HepG2 (cell line): ENCODE measurements around the gene PSMB11. TPM values are rescaled to one million over a fixed set of nuclear protein-coding genes. Genes with fewer than 3 reads are reported as not detected.

Experiments used
- ASH2L ChIP-seq: fragments of 300-600, 200-600 bp; sonication (generic); IDR thresholded peaks from 2 replicates; pipeline ENCODE4 v1.7.0; 2017; ENCODE audit warnings: low read depth, mild to moderate bottlenecking, moderate library complexity, mixed read lengths, low read length; ENCODE audit not compliant: insufficient read length
- ATM ChIP-seq: fragments of 450-650 bp; IDR thresholded peaks from 2 replicates; pipeline ENCODE4 v1.7.1; 2017; ENCODE audit warnings: mild to moderate bottlenecking, borderline replicate concordance
- CCDC6 ChIP-seq: sonication (generic); formaldehyde crosslinking; IDR thresholded peaks from 2 replicates; pipeline ENCODE4 v1.8.1; 2022; ENCODE audit warnings: mild to moderate bottlenecking, missing genetic modification reagents, moderate library complexity
- CEBPB ChIP-seq: IDR thresholded peaks from 2 replicates; pipeline ENCODE4 v1.6.1; 2011; ENCODE audit warnings: low read depth, low read length, improper control_type of control experiment, borderline replicate concordance
- DR1 ChIP-seq: sonication (generic); formaldehyde crosslinking; IDR thresholded peaks from 2 replicates; pipeline ENCODE4 v1.8.0; 2021; ENCODE audit warnings: mild to moderate bottlenecking, missing genetic modification reagents, inconsistent platforms
- HNRNPLL ChIP-seq: fragments of 200-400 bp; formaldehyde crosslinking; IDR thresholded peaks from 2 replicates; pipeline ENCODE4 v1.6.1; 2017; ENCODE audit warnings: mild to moderate bottlenecking, low read depth, low read length; ENCODE audit not compliant: poor library complexity, severe bottlenecking
- HOXA7 ChIP-seq: sonication (generic); formaldehyde crosslinking; IDR thresholded peaks from 2 replicates; pipeline ENCODE4 v1.8.1; 2022; ENCODE audit warnings: mild to moderate bottlenecking, missing genetic modification reagents, moderate library complexity
- IKZF4 ChIP-seq: sonication (generic); formaldehyde crosslinking; IDR thresholded peaks from 2 replicates; pipeline ENCODE4 v1.5.1; 2020; ENCODE audit warnings: borderline replicate concordance, mild to moderate bottlenecking, low read depth, missing genetic modification reagents; ENCODE audit errors: not compliant biosample characterization
- JARID2 ChIP-seq: sonication (generic); formaldehyde crosslinking; IDR thresholded peaks from 2 replicates; pipeline ENCODE4 v1.8.1; 2023; ENCODE audit warnings: missing genetic modification reagents, inconsistent platforms; ENCODE audit not compliant: insufficient replicate concordance
- KDM5A ChIP-seq: fragments of 200-600 bp; sonication (generic); IDR thresholded peaks from 2 replicates; pipeline ENCODE4 v1.7.0; 2018; ENCODE audit warnings: antibody characterized with exemption, mild to moderate bottlenecking, low read length, borderline replicate concordance
- MAF1 ChIP-seq: sonication (generic); formaldehyde crosslinking; IDR thresholded peaks from 2 replicates; pipeline ENCODE4 v1.5.0; 2020; ENCODE audit warnings: missing genetic modification reagents, borderline replicate concordance
- MAFK ChIP-seq, 2 experiments: IDR thresholded peaks in 1 of 2; conservative IDR thresholded peaks in 1 of 2; 2 replicates each; pipeline ENCODE4 v1.6.1; 2011; ENCODE audit warnings: improper control_type of control experiment in 2 of 2, low read length in 2 of 2
- MIER3 ChIP-seq: IDR thresholded peaks from 2 replicates; pipeline ENCODE4 v1.6.1; 2016; ENCODE audit warnings: missing compliant biosample characterization, borderline replicate concordance
- NONO ChIP-seq, 2 experiments: fragments of 450-650 bp in 1 of 2; sonication (generic) in 1 of 2; formaldehyde crosslinking in 1 of 2; IDR thresholded peaks in 1 of 2; conservative IDR thresholded peaks in 1 of 2; 2 replicates each; pipeline versions ENCODE4 v1.6.1 to v1.8.0; 2017 to 2022; ENCODE audit warnings: mild to moderate bottlenecking in 1 of 2, missing genetic modification reagents in 1 of 2, moderate library complexity in 1 of 2
- NR2F2 ChIP-seq: IDR thresholded peaks from 2 replicates; pipeline ENCODE4 v1.6.1; 2012; ENCODE audit warnings: low read depth, inconsistent platforms, borderline replicate concordance
- RAD51 ChIP-seq: fragments of 450-650 bp; IDR thresholded peaks from 2 replicates; pipeline ENCODE4 v1.6.1; 2016; ENCODE audit warnings: borderline replicate concordance
- THYN1 ChIP-seq: sonication (generic); formaldehyde crosslinking; IDR thresholded peaks from 2 replicates; pipeline ENCODE4 v1.8.1; 2023; ENCODE audit warnings: low read depth, mild to moderate bottlenecking, moderate library complexity, missing genetic modification reagents, borderline replicate concordance
- ZNF232 ChIP-seq: sonication (generic); formaldehyde crosslinking; IDR thresholded peaks from 2 replicates; pipeline ENCODE4 v1.4.0; 2020; ENCODE audit warnings: missing genetic modification reagents, borderline replicate concordance
- ZNF282 ChIP-seq: fragments of 450-650 bp; IDR thresholded peaks from 2 replicates; pipeline ENCODE4 v1.6.1; 2018; ENCODE audit not compliant: partially characterized antibody
- ZNF740 ChIP-seq: sonication (generic); formaldehyde crosslinking; IDR thresholded peaks from 2 replicates; pipeline ENCODE4 v1.4.0; 2020; ENCODE audit warnings: missing genetic modification reagents
- polyA plus RNA-seq, 8 experiments: library from polyadenylated mRNA; depleted of rRNA in 3 of 8; stranded (reverse) in 7 of 8; unstranded in 1 of 8; fragments of >200 nt; fragmentation: Illumina TruSeq in 4 of 8; extraction: Trizol in 4 of 8; gene quantifications; 2 replicates each; pipeline versions ENCODE4 v1.2.1 to v1.2.3, GENCODE V29; 2011 to 2016; ENCODE audit warnings: low read depth in 4 of 8, missing spikeins in 1 of 8, mixed read lengths in 1 of 8; ENCODE audit not compliant: insufficient read depth in 1 of 8
- total RNA-seq, 5 experiments: library from RNA; depleted of rRNA; stranded (reverse); fragments of >200 nt; fragmentation: Illumina TruSeq; extraction: Trizol; gene quantifications; 2 replicates each; pipeline ENCODE4 v1.2.3, GENCODE V29; 2016; ENCODE audit warnings: low read depth in 1 of 5
- TF ChIP-seq, protein P1 (sequence below): sonication (generic); formaldehyde crosslinking; IDR thresholded peaks from 2 replicates; pipeline ENCODE4 v1.4.0; 2020; ENCODE audit warnings: mild to moderate bottlenecking, missing genetic modification reagents, borderline replicate concordance
- TF ChIP-seq, protein P2 (sequence below): sonication (generic); formaldehyde crosslinking; IDR thresholded peaks from 2 replicates; pipeline ENCODE4 v1.4.0; 2020; ENCODE audit warnings: mild to moderate bottlenecking, missing genetic modification reagents
- TF ChIP-seq, protein P3 (sequence below): sonication (generic); formaldehyde crosslinking; IDR thresholded peaks from 2 replicates; pipeline ENCODE4 v1.4.0; 2020; ENCODE audit warnings: mild to moderate bottlenecking, low read depth, missing genetic modification reagents
- TF ChIP-seq, protein P4 (sequence below): IDR thresholded peaks from 2 replicates; pipeline ENCODE4 v1.6.1; 2016; ENCODE audit warnings: low read depth, borderline replicate concordance

The PSMB11 gene
- total and polyA plus RNA-seq, 2 of the 13 experiments (the other 11 are each of a cell fraction or from before 2014, with no cell fraction given): not detected

- TF ChIP-seq KDM5A (peak; percentile 89), HOXA7 (CRISPR knock-in tag) (no peak), NONO (IDR thresholded peaks at IDR 0.05) (no peak), NONO (CRISPR knock-in tag; conservative IDR thresholded peaks at IDR 0.05) (peak; percentile 95), ZNF232 (CRISPR knock-in tag) (peak; percentile 73; the same call in 1 of the 2 replicates), ZNF282 (no peak), CCDC6 (CRISPR knock-in tag) (peak; percentile 94), RAD51 (no peak), ZNF740 (CRISPR knock-in tag) (peak; percentile 74; the same call in 1 of the 2 replicates), MAFK (conservative IDR thresholded peaks at IDR 0.05 in 1 of 2, IDR thresholded peaks at IDR 0.05 in 1 of 2; ENCODE audit: low read length in 2 of 2) (0 out of 4 replicates have a peak, but pooled peaks have one; percentile 24 to 42), ATM (no peak), MIER3 (CRISPR knock-in tag) (peak; percentile 51; the same call in 1 of the 2 replicates), DR1 (CRISPR knock-in tag) (no peak; the same call in 1 of the 2 replicates), NR2F2 (no peak; the same call in 1 of the 2 replicates), IKZF4 (CRISPR knock-in tag) (peak; percentile 89), ASH2L (peak; percentile 94), HNRNPLL (peak; percentile 56), THYN1 (CRISPR knock-in tag) (no peak), CEBPB (no peak), JARID2 (CRISPR knock-in tag) (no peak), MAF1 (CRISPR knock-in tag) (no peak)
- TF ChIP-seq, protein P1, sequence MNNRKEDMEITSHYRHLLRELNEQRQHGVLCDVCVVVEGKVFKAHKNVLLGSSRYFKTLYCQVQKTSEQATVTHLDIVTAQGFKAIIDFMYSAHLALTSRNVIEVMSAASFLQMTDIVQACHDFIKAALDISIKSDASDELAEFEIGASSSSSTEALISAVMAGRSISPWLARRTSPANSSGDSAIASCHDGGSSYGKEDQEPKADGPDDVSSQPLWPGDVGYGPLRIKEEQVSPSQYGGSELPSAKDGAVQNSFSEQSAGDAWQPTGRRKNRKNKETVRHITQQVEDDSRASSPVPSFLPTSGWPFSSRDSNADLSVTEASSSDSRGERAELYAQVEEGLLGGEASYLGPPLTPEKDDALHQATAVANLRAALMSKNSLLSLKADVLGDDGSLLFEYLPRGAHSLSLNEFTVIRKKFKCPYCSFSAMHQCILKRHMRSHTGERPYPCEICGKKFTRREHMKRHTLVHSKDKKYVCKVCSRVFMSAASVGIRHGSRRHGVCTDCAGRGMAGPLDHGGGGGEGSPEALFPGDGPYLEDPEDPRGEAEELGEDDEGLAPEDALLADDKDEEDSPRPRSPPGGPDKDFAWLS: no peak
- TF ChIP-seq, protein P2, sequence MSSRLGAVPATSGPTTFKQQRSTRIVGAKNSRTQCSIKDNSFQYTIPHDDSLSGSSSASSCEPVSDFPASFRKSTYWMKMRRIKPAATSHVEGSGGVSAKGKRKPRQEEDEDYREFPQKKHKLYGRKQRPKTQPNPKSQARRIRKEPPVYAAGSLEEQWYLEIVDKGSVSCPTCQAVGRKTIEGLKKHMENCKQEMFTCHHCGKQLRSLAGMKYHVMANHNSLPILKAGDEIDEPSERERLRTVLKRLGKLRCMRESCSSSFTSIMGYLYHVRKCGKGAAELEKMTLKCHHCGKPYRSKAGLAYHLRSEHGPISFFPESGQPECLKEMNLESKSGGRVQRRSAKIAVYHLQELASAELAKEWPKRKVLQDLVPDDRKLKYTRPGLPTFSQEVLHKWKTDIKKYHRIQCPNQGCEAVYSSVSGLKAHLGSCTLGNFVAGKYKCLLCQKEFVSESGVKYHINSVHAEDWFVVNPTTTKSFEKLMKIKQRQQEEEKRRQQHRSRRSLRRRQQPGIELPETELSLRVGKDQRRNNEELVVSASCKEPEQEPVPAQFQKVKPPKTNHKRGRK (CRISPR knock-in tag): 0 out of 2 replicates have a peak, but pooled peaks have one; percentile 80
- TF ChIP-seq, protein P3, sequence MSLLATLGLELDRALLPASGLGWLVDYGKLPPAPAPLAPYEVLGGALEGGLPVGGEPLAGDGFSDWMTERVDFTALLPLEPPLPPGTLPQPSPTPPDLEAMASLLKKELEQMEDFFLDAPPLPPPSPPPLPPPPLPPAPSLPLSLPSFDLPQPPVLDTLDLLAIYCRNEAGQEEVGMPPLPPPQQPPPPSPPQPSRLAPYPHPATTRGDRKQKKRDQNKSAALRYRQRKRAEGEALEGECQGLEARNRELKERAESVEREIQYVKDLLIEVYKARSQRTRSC (CRISPR knock-in tag): no peak
- TF ChIP-seq, protein P4, sequence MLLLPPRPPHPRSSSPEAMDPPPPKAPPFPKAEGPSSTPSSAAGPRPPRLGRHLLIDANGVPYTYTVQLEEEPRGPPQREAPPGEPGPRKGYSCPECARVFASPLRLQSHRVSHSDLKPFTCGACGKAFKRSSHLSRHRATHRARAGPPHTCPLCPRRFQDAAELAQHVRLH (CRISPR knock-in tag): peak; percentile 87; the same call in 1 of the 2 replicates
These were observed 29.4 kb downstream of the PSMB11 start (continued) for GRCh38 chr14:23071244-23071920.
